ENCODE results near the gene TNFRSF14.

DNA sequence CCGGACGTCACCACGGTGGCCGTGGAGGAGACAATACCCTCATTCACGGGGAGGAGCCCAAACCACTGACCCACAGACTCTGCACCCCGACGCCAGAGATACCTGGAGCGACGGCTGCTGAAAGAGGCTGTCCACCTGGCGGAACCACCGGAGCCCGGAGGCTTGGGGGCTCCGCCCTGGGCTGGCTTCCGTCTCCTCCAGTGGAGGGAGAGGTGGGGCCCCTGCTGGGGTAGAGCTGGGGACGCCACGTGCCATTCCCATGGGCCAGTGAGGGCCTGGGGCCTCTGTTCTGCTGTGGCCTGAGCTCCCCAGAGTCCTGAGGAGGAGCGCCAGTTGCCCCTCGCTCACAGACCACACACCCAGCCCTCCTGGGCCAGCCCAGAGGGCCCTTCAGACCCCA, 7.0 kb downstream of the TNFRSF14 start:
- TF ChIP-seq, protein P1, sequence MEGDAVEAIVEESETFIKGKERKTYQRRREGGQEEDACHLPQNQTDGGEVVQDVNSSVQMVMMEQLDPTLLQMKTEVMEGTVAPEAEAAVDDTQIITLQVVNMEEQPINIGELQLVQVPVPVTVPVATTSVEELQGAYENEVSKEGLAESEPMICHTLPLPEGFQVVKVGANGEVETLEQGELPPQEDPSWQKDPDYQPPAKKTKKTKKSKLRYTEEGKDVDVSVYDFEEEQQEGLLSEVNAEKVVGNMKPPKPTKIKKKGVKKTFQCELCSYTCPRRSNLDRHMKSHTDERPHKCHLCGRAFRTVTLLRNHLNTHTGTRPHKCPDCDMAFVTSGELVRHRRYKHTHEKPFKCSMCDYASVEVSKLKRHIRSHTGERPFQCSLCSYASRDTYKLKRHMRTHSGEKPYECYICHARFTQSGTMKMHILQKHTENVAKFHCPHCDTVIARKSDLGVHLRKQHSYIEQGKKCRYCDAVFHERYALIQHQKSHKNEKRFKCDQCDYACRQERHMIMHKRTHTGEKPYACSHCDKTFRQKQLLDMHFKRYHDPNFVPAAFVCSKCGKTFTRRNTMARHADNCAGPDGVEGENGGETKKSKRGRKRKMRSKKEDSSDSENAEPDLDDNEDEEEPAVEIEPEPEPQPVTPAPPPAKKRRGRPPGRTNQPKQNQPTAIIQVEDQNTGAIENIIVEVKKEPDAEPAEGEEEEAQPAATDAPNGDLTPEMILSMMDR (IDR thresholded peaks at IDR 0.05) = no peak
- no peak for TF ChIP-seq ZFX (IDR thresholded peaks at IDR 0.05; ENCODE audit: borderline replicate concordance)

Measured in 22Rv1 (cell line).